ENCODE data around the gene FAM174C.

GRCh38 chr19:1254081-1254527 lies 21.2 kb upstream of the FAM174C start:
- TF ChIP-seq CTCF (IDR thresholded peaks at IDR 0.05) (no peak), POLR2AphosphoS5 (IDR thresholded peaks at IDR 0.05) (peak; percentile 31), POLR2A (IDR thresholded peaks at IDR 0.05) (no peak)
